CD4-positive, alpha-beta memory T cell (primary cell): Measurements from ENCODE around the gene TULP3. TPM values are rescaled to one million over a fixed set of nuclear protein-coding genes. Genes with fewer than 3 reads are reported as not detected.
A peak's percentile ranks its signal among the peaks of the same experiment; 100 is the strongest.

Experiments used
- CTCF ChIA-PET: fragments of 350-600 bp; sonication (Branson Sonifier 250); formaldehyde crosslinking; loops from one replicate; lab custom pipeline; 2021; ENCODE audit warnings: inconsistent platforms; ENCODE audit not compliant: partially characterized antibody; lab: Charles Lee
- POLR2A ChIA-PET: fragments of 350-600 bp; sonication (Branson Sonifier 250); formaldehyde crosslinking; loops from one replicate; lab custom pipeline; 2021; ENCODE audit not compliant: partially characterized antibody; lab: Charles Lee
- DNase-seq, 5 donors: peaks; one replicate each; pipeline versions ENCODE4 v3.0.0 to v3.0.0-alpha.2; 2020 to 2022; ENCODE audit warnings: mixed read lengths in 1 of 5
- H3K27ac ChIP-seq: one replicate; pipeline ENCODE4 v1.7.0; 2013; ENCODE audit warnings: low read depth, low read length
- H3K27me3 ChIP-seq: 2 replicates; pipeline ENCODE4 v1.7.0; 2013; ENCODE audit warnings: mild to moderate bottlenecking, low read length, moderate library complexity; ENCODE audit not compliant: insufficient read depth
- H3K36me3 ChIP-seq: 2 replicates; pipeline ENCODE4 v1.7.0; 2013; ENCODE audit warnings: mild to moderate bottlenecking, low read length, moderate library complexity; ENCODE audit not compliant: insufficient read depth
- H3K4me1 ChIP-seq: 2 replicates; pipeline ENCODE4 v1.7.0; 2013; ENCODE audit warnings: mild to moderate bottlenecking, low read length, moderate library complexity; ENCODE audit not compliant: insufficient read depth
- H3K4me3 ChIP-seq, 2 donors: one replicate each; pipeline ENCODE4 v1.7.0; 2013; ENCODE audit warnings: low read length in 2 of 2, mild to moderate bottlenecking in 1 of 2
- H3K9me3 ChIP-seq, 2 donors: one replicate each; pipeline ENCODE4 v1.7.0; 2013; ENCODE audit warnings: low read length in 2 of 2, control low read depth in 1 of 2; ENCODE audit not compliant: control insufficient read depth in 1 of 2
- H3K27ac Mint-ChIP-seq, 7 donors: one replicate each; pipeline ENCODE4 v1.8.0; 2020 to 2021; ENCODE audit warnings: mixed read lengths in 7 of 7, mild to moderate bottlenecking in 6 of 7, inconsistent platforms in 3 of 7, moderate library complexity in 3 of 7
- H3K27me3 Mint-ChIP-seq, 2 donors: one replicate each; pipeline ENCODE4 v1.8.0; 2020 to 2021; ENCODE audit warnings: mixed read lengths in 2 of 2
- H3K36me3 Mint-ChIP-seq, 2 donors: one replicate each; pipeline ENCODE4 v1.8.0; 2020 to 2021; ENCODE audit warnings: mixed read lengths in 2 of 2, inconsistent platforms in 1 of 2, mild to moderate bottlenecking in 1 of 2
- H3K4me1 Mint-ChIP-seq, 4 donors: one replicate each; pipeline ENCODE4 v1.8.0; 2020 to 2021; ENCODE audit warnings: mixed read lengths in 4 of 4, mild to moderate bottlenecking in 1 of 4
- H3K4me3 Mint-ChIP-seq, 8 donors: one replicate each; pipeline ENCODE4 v1.8.0; 2020 to 2021; ENCODE audit warnings: mixed read lengths in 8 of 8, mild to moderate bottlenecking in 7 of 8, moderate library complexity in 6 of 8, inconsistent platforms in 3 of 8
- H3K9me3 Mint-ChIP-seq, 8 donors: one replicate each; pipeline ENCODE4 v1.8.0; 2020 to 2021; ENCODE audit warnings: mixed read lengths in 8 of 8, mild to moderate bottlenecking in 5 of 8, inconsistent platforms in 3 of 8, moderate library complexity in 1 of 8
- intact Hi-C: fragments of 100-400 bp; cut with micrococcal nuclease; formaldehyde crosslinking; loops from one replicate; pipeline ENCODE4 v1.15.1; 2023
- polyA plus RNA-seq, 2 donors: library from polyadenylated mRNA; unstranded; fragments of 300-500 nt; fragmentation: Illumina TruSeq; gene quantifications; one replicate each; pipeline ENCODE4 v1.2.3, GENCODE V29; 2021
- total RNA-seq, 2 experiments: library from RNA; stranded (reverse); gene quantifications; one replicate each; pipeline ENCODE4 v1.2.3, GENCODE V29; 2021

Gene TULP3
- total and polyA plus RNA-seq, 4 experiments from 2014 or later = 6.7 to 10.0 (median 8.8) TPM

DNA sequence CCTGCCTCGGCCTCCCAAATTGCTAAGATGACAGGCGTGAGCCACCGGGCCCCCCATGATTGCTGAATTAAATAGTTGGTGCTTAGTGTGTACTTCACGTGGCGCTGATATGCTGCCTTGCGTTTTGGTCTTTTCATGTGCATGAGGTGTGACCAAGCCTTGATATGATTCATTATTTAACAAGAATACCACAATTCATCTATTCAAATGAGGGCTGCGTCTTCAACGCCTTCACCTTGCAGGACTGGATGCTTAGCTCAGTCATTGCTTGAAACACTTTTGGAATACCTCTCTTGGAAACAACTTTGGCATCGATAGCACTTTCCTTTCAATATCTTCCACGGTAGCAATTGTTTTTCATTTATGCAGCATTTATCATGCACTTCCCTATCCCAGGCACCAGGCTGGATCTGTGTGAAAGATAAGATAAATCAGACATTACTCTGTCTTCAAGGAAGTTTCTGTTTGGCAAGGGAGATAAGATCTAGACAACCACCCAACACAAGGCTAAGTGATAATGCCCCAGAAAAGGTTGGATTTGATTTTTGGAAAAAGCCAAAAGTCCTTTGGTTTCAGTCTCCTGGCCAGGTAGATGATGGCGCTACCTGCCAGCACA is 67.2 kb downstream of the TULP3 start:
- peaks cover 34 to 45% of the 10 kb centered on the region in 2 donors for H3K27me3 Mint-ChIP-seq
- no peaks in the 10 kb centered on the region for H3K36me3 Mint-ChIP-seq
- Histone ChIP-seq H3K27ac (no peak overlapping the region), H3K36me3 (no peaks in the 10 kb centered on the region), H3K4me1 (peaks cover 3% of the 10 kb centered on the region), H3K4me3 (no peak overlapping the region), H3K9me3 (no peaks in the 10 kb centered on the region), H3K27me3 (peaks cover 9% of the 10 kb centered on the region)
- H3K9me3 Mint-ChIP-seq = no peaks in the 10 kb centered on the region
- DNase-seq = no peak
- CTCF ChIA-PET = no interaction called here
- no peak overlapping the region for H3K27ac Mint-ChIP-seq
- POLR2A ChIA-PET = no interaction called here
- intact Hi-C loops = no loop called here
- H3K4me1 Mint-ChIP-seq = peaks cover 11 to 26% (median 18%) of the 10 kb centered on the region in 4 donors
- H3K4me3 Mint-ChIP-seq = peak overlapping the region in 6 of 8 donors; percentile 9 to 79 (median 62)

DNA sequence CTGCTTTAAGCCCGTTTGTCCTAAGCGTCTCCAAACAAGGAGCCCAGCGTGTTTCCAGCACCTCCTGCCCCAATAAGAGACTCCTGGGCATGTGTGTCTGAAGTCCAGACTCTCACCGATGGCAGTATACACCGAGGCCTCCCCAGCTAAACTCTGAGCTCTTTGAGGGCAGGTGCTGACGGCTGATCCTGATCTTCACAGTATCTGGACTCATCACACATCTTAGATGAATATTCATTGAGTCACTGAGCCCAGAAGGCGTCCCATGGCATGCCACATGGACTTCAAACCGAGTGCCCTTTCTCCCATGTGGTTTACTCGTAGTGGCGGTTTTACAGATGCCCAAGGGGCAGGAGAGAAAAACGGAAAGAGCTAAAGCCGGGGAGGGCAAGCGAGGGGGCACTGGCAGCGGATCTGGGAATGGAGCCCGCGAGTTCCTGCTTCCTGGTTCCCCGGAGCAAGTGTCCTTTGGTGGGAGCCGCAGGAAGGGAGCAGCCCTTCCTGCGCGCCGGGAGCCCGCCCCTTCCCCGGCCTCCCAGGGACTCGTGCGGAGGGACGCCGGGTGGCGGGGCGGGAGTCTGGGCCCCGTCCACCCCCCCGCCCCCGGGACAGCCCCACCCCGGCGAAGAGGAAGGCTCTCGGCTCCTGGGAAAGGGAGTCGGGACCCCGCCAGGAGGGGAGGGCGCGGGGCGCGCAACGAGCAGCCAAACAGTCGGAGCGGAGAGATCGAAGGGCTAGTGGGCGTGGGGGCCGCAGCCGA is 67.9 kb downstream of the TULP3 start:
- H3K27me3 Mint-ChIP-seq = peaks cover 34 to 47% of the 10 kb centered on the region in 2 donors
- ChIA-PET CTCF (no interaction called here), POLR2A (no interaction called here)
- Histone ChIP-seq H3K4me3 (no peak overlapping the region), H3K27me3 (peaks cover 9% of the 10 kb centered on the region), H3K9me3 (no peaks in the 10 kb centered on the region), H3K27ac (no peak overlapping the region), H3K36me3 (no peaks in the 10 kb centered on the region), H3K4me1 (peaks cover 3% of the 10 kb centered on the region)
- intact Hi-C loops = no loop called here
- H3K36me3 Mint-ChIP-seq = no peaks in the 10 kb centered on the region
- H3K9me3 Mint-ChIP-seq = no peaks in the 10 kb centered on the region
- peaks cover 11 to 26% (median 18%) of the 10 kb centered on the region in 4 donors for H3K4me1 Mint-ChIP-seq
- no peak overlapping the region for H3K27ac Mint-ChIP-seq
- DNase-seq = no peak
- peak overlapping the region; percentile 46 to 80 (median 66) for H3K4me3 Mint-ChIP-seq

DNA sequence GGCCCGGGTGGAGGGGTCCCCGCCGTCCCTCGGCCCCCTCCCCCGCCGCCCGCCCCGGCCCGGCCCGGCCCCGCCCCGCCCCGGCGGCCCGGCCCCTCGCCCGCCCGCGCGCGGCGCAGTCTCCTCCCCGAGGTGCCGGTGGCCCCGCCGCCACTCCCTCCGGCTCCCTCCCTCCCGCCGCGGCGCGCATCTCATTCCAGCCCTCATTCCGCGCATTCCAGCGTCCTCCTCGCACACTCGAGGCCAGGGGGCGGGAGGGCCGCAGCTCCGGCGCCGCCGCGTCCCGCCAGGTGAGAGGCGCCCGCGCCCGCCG is 68.5 kb downstream of the TULP3 start, which contains the start of gene TEAD4:
Gene TEAD4 (plus strand): TSS at position 206 of the 313 bp plus-strand sequence.
- Mint-ChIP-seq H3K27me3 (peaks cover 36 to 49% of the 10 kb centered on the region in 2 donors), H3K27ac (no peak within 1 kb of the TSS), H3K4me3 (peak within 1 kb of the TSS; percentile 46 to 83 (median 73)), H3K36me3 (no peaks in the 10 kb centered on the region), H3K4me1 (peaks cover 11 to 26% (median 18%) of the 10 kb centered on the region in 4 donors), H3K9me3 (no peaks in the 10 kb centered on the region)
- Histone ChIP-seq H3K27ac (no peak within 1 kb of the TSS), H3K36me3 (no peaks in the 10 kb centered on the region), H3K4me1 (peaks cover 3% of the 10 kb centered on the region), H3K4me3 (no peak within 1 kb of the TSS), H3K27me3 (peaks cover 9% of the 10 kb centered on the region), H3K9me3 (no peaks in the 10 kb centered on the region)
- POLR2A ChIA-PET = no interaction called here
- intact Hi-C loops = no loop called here
- DNase-seq = no peak
- CTCF ChIA-PET = no interaction called here

DNA sequence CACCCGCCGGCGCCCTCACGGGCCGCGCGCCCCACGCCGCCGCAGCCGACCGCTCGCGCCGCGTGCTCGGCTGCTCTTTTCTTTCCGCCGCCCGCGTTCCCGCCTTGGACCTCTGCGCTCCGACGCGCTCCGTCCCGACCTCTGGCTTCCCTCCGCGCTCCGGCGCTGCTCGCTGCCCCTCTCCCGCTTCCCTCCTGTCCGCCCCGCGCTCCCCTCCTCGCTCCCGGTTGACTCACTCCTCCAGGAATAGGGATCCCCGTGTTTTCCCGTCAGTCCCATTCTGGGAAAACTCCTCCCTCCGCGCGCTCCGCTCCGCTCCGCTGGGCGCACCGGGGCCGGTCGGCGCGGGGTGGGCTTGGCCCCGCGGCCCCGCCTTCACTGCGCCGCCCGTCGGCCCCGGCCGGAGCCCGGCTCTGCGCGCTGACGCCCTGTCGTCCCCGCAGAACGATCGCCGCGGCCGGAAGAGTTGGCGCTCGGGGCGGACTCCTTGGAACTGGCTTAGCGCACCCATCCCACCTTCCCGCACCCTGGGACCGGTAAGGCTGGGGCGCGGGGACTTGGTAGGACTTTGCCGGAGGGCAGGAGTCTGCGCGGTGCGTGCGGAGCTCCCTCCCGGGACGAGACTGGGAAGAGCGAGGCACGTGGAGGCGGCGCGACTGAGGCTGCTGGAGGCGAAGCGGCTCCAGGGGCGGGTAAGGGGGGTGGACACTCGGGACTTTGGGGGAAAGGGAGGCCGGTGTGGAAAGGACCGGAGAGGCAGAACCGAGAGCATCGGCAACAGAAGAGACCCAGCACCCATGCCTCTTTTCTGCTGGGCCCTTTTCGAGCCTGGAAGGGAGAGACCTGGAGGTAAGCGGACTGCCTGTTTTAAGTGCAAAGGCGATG is 69.1 kb downstream of the TULP3 start:
- CTCF ChIA-PET = no interaction called here
- Histone ChIP-seq H3K9me3 (no peaks in the 10 kb centered on the region), H3K4me3 (no peak overlapping the region), H3K27me3 (peaks cover 9% of the 10 kb centered on the region), H3K27ac (no peak overlapping the region), H3K4me1 (peaks cover 3% of the 10 kb centered on the region), H3K36me3 (no peaks in the 10 kb centered on the region)
- intact Hi-C loops = no loop called here
- POLR2A ChIA-PET = no interaction called here
- Mint-ChIP-seq H3K4me1 (peaks cover 11 to 26% (median 18%) of the 10 kb centered on the region in 4 donors), H3K4me3 (peak overlapping the region; percentile 31 to 83 (median 64)), H3K9me3 (no peaks in the 10 kb centered on the region), H3K27me3 (peaks cover 36 to 50% of the 10 kb centered on the region in 2 donors), H3K27ac (no peak overlapping the region), H3K36me3 (no peaks in the 10 kb centered on the region)
- no peak for DNase-seq

DNA sequence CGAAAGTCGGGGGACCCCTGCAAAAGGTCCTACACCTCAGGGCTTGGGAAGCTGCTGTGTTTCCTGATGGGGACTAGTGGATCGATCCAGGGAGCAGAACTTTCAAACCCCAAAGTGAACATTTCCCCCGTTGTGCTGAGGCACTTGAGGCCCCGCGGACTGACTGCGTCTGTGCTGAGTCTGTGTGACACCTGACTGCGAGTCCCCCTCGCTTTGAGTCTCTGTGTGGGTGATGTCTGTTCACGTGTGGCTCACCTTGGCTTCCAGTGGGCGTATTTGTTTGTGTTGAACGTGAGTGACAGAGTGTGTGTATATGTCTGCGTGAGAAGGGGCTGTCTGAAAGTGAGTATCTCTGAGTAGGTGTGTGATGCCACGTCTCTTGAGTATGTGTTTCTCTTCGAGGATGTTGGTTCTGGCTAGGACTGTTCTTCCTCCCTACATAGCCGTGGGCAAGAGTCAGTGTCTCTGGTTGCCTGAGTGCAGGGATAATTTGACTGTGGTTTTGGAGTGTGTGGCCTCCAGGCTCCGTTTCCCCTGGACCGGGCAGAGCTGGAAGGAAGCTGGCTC is 69.8 kb downstream of the TULP3 start:
- peaks cover 9% of the 10 kb centered on the region for H3K27me3 ChIP-seq

DNA sequence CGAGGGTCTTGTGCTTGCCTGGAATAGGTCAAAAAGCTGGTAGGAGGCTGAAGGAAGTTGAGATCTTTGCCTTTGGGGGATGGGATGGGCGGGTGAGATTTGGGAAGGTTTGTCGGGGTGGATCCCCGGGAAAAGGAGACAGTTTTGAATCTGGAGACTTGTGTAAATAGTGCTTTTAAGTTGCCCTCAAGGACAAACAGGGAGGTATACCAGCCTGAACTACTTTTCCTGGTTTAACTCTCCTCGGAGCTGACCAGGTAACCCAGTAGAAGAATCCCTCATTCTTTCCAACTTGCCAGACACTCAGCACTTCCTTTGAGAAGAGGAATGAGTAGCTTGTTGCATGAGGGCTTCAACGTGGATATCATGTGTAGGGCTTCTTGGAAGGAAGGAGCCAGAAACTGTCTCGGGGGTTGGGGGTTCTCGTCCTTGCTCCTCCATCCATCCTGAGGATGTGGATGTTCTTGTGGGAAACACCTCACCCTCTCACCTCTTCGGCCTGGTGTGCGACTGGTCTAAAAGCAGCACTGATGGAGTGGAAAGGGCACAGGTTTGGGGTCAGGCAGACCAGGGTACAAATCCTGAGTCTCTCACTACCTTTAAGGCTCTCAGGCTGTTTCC is 70.4 kb downstream of the TULP3 start:
- CTCF ChIA-PET = no interaction called here
- Mint-ChIP-seq H3K36me3 (no peaks in the 10 kb centered on the region), H3K27me3 (peaks cover 35 to 49% of the 10 kb centered on the region in 2 donors), H3K9me3 (no peaks in the 10 kb centered on the region), H3K4me1 (peaks cover 11 to 26% (median 18%) of the 10 kb centered on the region in 4 donors), H3K4me3 (peak overlapping the region in 7 of 8 donors; percentile 44 to 67 (median 64)), H3K27ac (no peak overlapping the region)
- Histone ChIP-seq H3K27me3 (peaks cover 9% of the 10 kb centered on the region), H3K4me1 (peaks cover 3% of the 10 kb centered on the region), H3K9me3 (no peaks in the 10 kb centered on the region), H3K4me3 (no peak overlapping the region), H3K27ac (no peak overlapping the region), H3K36me3 (no peaks in the 10 kb centered on the region)
- DNase-seq = no peak
- POLR2A ChIA-PET = no interaction called here
- intact Hi-C loops = no loop called here

More for the DNA sequence above, 69.8 kb downstream of the TULP3 start:
- Mint-ChIP-seq H3K9me3 (no peaks in the 10 kb centered on the region), H3K4me3 (peak overlapping the region; percentile 46 to 85 (median 66)), H3K27me3 (peaks cover 36 to 50% of the 10 kb centered on the region in 2 donors), H3K27ac (no peak overlapping the region), H3K36me3 (no peaks in the 10 kb centered on the region), H3K4me1 (peaks cover 11 to 26% (median 18%) of the 10 kb centered on the region in 4 donors)
- H3K9me3 ChIP-seq = no peaks in the 10 kb centered on the region
- intact Hi-C loops = no loop called here
- CTCF ChIA-PET = no interaction called here
- POLR2A ChIA-PET = no interaction called here
- DNase-seq = no peak
- H3K4me1 ChIP-seq = peaks cover 3% of the 10 kb centered on the region
- no peak overlapping the region for H3K4me3 ChIP-seq
- H3K27ac ChIP-seq = no peak overlapping the region
- H3K36me3 ChIP-seq = no peaks in the 10 kb centered on the region
